Myocyte (in vitro differentiated cells): ENCODE measurements around the gene PRMT5. TPM values are rescaled to one million over a fixed set of nuclear protein-coding genes. Genes with fewer than 3 reads are reported as not detected.

ENCODE experiments used
- DNase-seq: peaks from one replicate; pipeline ENCODE4 v3.0.0-alpha.2; 2012; ENCODE audit warnings: low read depth
- total RNA-seq: library from RNA; depleted of rRNA; stranded (reverse); fragments of >200 nt; gene quantifications from 2 replicates; pipeline ENCODE4 v1.2.3, GENCODE V29; 2014

PRMT5 gene
- total RNA-seq, 1 donor from 2014 or later = 64.1 TPM

DNA sequence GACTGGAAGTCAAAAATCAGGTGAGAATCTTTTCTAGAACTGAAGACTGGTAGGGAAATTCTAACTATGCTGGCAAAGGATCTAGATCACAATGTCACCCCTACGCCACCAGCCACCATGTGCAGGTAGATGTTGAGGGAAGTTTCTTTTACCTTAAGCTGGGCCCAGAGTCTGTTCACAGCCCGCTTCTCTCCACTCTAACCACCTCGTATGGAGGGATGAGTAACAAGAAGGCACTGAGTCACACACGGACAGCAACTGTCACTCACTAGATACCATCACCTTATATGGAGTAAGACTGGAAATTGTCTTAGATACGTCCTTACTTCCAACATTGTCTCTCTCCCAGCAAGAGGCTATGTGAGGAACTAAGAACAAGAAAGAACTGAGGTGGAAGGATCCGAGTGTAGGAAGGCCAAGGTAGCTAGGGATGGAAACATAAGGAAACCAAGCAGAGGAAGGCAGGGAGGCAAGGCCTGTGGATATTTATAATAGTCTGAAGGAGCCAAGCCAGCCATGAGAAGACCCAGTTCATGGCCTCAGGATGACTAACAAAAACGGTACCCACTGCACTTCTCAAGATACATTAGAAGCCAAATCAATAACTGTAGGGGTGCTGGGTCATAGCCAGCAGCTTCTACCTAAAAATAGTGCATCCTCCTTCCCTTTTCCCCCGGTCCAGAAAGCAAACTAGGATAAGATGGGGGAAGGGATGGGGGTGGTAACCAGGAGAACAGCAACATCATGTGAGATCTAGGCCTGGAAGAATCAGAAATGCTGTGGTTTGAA lies 30.7 kb downstream of the PRMT5 start:
- peak; percentile 79 for DNase-seq

DNA sequence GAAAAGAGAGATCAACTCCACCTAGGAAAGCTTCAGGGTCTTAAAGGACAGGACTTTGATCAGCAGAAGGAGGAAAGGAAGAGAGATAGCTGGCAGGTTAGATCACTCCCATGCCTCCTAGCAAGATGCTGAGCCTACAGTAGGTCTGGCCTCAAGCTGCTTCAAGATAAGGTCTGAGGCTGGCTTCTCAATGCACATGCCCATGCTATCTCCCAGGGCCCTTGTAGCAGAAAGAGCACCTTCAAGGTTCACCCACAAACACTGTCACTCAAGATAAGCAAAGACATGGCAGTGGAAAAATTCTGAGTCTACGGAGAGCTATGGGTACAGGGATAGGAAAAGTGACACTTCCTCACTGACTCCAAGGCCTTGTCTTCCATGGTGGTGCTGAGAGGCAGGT lies 31.8 kb downstream of the PRMT5 start:
- DNase-seq = no peak

DNA sequence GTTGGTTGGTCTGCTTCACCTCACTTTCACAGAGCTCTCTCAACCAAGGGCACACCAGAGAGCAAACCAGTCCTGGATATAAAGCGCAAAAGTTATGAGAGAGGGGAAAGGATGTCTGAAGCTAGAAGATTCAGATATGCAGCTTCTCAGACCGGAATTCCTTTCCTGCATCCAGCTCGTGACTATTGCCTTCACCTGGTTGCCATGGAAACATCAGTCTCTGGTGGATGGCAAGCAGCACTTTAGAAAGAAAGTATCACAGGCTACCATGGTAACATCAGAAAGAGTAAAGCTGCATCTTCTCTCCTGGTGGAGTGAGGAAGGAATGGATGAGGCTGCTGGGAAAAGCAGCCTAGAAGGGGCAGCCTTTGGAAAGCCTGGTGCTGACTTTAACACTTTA lies 32.4 kb downstream of the PRMT5 start:
- no peak for DNase-seq

GRCh38 chr14:22896356-22896755 lies 32.8 kb downstream of the PRMT5 start:
- no peak for DNase-seq

DNA sequence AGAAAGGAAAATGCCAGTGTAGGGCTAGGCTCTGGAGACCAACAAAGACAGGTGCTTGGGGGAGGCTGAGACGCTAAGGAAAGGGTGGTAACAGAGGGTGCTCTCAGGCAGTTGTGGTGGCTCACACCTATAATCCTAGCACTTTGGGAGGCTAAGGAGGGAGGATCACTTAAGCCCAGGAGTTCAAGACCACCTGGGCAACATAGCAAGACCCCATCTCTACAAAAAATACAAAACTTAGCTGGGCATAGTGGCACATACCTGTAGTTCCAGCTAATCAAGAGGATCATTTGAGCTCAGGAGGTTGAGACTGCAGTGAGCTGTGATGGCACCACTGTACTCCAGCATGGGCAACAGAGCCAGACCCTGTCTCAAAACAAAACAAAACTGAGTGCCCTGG lies 33.8 kb downstream of the PRMT5 start:
- no peak for DNase-seq

DNA sequence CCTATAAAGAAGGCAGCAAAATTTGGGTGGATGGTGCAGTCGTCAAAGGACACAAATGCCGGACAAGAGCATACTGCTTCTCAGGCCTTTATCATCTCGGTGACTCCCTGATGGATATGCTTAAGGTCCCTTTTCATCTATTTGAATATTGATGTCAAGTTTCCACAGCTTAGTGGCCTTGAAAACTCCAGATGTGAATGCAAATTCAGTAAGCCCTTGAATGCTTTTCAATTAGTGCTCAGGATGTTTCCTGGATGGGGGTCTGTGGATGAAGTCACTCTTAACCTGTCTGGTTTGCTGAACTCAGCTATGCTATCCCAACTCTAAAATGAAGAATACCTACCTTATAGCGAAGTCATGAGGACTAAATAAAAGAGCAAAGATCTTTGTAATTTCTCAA lies 35.5 kb downstream of the PRMT5 start:
- no peak for DNase-seq

- DNase-seq = no peak
These were observed 36.7 kb downstream of the PRMT5 start for GRCh38 chr14:22892488-22892887.

GRCh38 chr14:22890416-22890815 lies 38.8 kb downstream of the PRMT5 start:
- no peak for DNase-seq

DNA sequence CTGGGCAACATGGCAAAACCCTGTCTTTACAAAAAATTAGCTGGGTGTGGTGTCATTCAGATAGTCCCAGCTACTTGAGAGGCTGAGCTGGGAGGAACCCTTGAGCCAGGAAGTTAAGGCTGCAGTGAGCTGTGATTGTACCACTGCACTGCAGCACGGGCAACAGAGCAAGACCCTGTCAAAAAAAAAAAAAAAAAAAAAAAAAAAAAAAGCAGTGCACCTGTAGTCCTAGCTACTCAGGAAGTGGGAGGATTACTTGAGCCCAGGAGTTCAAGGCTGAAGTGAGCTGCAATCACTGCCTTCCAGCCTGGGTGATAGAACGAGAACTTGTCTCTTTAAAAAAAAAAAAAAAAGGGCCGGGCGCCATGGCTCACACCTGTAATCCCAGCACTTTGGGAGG lies 40.5 kb downstream of the PRMT5 start:
- no peak for DNase-seq

- DNase-seq = no peak
These were observed 41.2 kb downstream of the PRMT5 start for GRCh38 chr14:22887990-22888378.

DNA sequence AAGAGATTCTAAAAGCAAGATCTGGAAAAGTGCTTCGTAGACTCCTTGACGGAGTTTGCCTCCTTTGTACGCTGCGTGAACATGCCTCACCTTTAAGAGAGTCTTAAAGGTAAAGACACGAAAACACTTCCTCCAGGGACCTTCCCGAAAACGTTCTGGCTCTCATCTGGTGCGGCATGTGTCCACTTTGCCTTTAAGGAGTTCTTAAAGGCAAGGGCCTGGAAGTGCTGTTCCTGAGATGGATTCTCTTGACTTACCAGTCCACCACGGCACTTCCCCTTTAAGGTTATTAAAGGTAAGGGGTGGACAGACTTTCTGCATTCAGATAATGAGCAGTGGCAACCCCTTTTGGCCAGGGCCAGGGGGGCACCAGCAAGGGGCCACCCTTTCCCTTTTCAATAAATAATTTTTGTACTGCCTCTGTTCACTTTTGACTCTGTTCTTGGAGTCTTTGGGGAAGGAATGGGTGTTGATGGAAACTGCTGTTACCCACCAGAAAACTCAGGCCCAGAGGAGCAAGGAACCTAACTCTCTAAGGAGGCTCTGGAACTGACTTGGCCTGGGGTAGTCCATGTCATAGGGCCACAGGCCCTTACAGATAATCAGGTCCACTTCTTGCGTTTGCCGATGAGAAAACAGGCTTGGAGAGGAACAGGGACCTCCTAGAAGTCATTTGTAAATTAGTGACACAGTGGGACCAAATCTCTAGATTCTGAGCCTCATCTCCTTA lies 41.8 kb downstream of the PRMT5 start:
- DNase-seq = peak; percentile 83

DNA sequence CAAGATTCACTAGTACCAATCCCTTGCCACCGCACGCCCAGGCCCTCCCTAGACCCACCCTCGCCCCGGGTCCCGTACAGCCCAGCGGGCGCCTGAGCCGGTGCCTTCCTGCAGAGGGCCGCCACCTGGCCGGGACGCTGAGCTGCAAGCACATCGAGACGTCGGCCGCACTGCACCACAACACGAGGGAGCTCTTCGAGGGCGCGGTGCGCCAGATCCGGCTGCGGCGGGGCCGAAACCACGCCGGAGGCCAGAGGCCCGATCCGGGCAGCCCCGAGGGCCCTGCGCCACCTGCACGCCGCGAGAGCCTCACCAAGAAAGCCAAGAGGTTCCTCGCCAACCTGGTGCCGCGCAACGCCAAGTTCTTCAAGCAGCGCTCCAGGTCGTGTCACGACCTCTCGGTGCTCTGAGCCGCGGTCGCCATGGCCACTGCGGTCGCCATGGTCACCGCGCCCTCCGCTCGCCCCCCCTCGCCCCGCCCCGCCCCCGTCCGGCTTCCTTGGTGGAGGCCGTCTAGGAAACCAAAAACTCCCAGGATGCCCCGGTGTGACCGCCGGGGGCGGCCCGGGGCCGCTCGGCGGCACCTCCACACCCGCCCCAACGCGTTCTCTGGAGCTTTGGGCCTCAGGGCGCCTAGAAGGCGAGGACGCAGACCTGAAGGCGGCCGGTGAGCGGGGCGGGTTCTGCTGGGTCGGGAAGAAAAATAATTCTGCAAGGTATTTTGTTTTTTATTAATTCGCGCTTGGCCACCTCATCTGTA lies 42.5 kb downstream of the PRMT5 start:
- DNase-seq = peak; percentile 67

DNA sequence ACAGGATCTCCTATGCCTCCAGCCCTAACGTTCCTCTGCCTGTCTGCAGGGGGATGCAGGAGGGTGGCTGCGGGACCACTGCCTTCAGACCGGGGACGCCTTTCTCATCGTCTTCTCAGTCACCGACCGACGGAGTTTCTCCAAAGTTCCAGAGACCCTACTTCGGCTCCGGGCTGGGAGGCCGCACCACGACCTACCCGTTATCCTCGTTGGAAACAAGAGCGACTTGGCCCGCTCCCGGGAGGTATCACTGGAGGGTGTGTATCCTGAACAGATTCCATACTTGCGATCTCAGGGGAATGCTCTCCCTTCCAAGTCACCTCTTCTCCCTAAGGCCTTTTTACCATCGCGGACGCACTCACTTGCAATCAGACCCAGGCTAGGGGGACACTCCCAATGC lies 43.2 kb downstream of the PRMT5 start:
- DNase-seq = no peak

- no peak for DNase-seq
These were observed 44.2 kb downstream of the PRMT5 start for GRCh38 chr14:22884738-22885523.

- DNase-seq = no peak
These were observed 45.0 kb downstream of the PRMT5 start for GRCh38 chr14:22884076-22884737.

DNA sequence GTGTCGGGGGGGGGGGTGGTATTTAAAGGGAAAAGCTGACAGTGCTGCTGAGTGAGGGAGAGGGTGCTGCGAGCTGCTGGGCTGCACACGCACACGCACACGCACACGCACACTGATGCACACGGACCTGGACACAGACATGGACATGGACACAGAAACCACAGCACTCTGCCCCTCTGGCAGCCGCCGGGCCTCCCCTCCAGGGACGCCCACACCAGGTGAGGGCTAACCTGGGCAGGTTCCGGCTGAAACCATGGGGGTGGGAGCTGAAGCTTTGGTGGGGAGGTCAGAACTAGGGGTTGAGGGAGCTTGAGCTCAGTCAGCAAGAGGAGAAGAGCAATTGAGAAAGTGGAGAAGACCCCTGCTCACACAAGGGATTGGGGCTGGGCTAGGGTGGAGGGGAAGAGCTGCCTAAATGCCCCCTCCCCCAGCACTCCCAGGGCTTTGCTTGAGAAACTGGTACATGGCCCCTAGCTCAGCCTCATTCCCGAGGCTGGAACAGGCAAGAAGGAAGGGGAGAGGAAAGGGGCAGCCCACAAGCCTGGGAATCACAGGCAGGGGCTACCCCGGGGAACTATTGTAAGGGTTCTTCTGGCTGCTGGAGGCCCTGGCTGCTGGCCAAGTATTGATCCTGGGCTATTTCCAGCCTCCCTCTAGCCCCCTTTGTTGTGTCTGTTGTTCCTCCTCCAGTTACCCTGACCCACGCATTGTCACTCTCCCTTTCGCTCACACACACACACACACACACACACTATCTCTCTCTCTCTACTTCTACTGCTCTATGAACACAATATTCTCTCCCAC lies 45.8 kb downstream of the PRMT5 start, which contains the start of gene REM2:
REM2 (plus strand) TSS at position 50 of the 804 bp plus-strand sequence; CDS start at position 116, 66 bp downstream.
- no peak for DNase-seq

DNA sequence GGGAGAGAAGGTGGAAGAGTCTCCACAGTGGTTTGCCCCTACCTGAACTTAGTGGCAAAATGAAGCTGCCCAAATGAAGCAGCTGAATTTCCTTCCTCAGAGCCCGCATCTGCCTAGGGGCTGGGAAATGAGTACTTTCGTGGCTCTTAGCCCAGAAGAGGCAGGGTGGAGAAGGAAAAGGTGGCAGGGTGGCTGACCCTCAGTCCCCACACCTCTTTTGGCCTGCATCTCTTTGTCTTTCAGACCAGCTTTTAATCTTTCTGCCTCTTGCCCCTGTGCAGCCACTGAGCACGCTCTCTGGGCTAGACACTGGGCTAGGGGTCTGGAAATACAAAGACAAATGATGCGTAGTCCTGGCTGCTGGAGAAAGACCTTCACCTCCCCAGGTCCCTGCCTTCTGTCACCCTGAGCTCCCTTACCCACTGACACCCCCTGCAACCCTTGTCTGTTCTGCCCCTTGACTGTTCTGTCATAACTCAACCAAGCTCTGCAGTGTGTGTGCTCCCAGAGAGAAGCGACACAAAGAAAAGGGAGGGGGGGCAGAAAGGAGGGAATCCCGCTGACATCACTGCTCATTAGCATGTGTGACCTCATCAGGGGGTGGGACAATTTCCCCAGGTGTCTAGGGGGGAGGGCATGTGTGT lies 46.5 kb downstream of the PRMT5 start:
- peak; percentile 25 for DNase-seq

DNA sequence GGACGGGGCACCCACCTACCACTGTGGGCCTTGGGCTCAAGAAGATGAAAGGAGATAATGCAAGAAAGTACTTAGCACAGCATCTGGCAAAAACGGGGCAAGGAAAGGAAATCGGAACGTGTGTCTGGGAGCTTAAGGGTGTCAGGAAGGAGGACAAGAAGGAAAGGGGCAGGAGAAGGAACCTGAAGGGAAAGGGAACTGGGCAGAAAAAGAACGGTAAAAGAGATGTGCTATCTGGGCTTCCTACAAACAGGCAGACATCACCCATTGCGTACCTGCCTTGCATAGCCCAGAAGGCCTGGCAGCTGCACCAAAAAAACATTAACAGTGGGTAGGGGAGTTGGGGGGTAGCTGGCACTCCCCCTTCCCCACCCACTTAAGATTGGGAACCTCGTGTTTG lies 47.1 kb downstream of the PRMT5 start:
- DNase-seq = no peak
